GM12892 (cell line): ENCODE measurements around the gene MRPS35.

ENCODE experiments used
- POLR2A ChIP-seq: IDR thresholded peaks from 2 replicates; pipeline ENCODE4 v1.6.1; 2011; ENCODE audit warnings: low read depth, low read length, control low read depth
- POLR2AphosphoS5 ChIP-seq: IDR thresholded peaks from 2 replicates; pipeline ENCODE4 v1.6.1; 2011; ENCODE audit warnings: low read depth, low read length, control low read depth

- TF ChIP-seq POLR2A (no peak), POLR2AphosphoS5 (no peak)
Observed at GRCh38 chr12:27769142-27769673, 58.6 kb downstream of the MRPS35 start.
